AG04449 (cell line): ENCODE results near the gene CNTNAP2.

Experiments
- CTCF ChIA-PET: fragments of 350-600 bp; formaldehyde crosslinking; extraction: SDS; loops from one replicate; lab custom pipeline; 2021; ENCODE audit warnings: antibody characterized with exemption; lab: Yijun Ruan, JAX
- POLR2A ChIA-PET: fragments of 400-600, 350-600 bp; formaldehyde crosslinking; extraction: SDS; loops from one replicate; lab custom pipeline; 2020; ENCODE audit warnings: antibody characterized with exemption, inconsistent platforms; lab: Yijun Ruan, JAX
- DNase-seq: peaks from one replicate; pipeline ENCODE4 v3.0.0-alpha.2; 2010; ENCODE audit warnings: low read depth, low spot score
- H3K4me3 ChIP-seq: 2 replicates; pipeline ENCODE4 v1.5.1; 2011; ENCODE audit warnings: low read depth, mild to moderate bottlenecking, control low read depth, low read length
- TF ChIP-seq, protein P1 (sequence below): IDR thresholded peaks from one replicate; pipeline ENCODE4 v1.5.1; 2011; ENCODE audit warnings: mild to moderate bottlenecking, moderate library complexity, low read length, control low read depth, inconsistent platforms; ENCODE audit not compliant: insufficient read depth; ENCODE audit errors: missing control alignments

The CNTNAP2 gene

DNA sequence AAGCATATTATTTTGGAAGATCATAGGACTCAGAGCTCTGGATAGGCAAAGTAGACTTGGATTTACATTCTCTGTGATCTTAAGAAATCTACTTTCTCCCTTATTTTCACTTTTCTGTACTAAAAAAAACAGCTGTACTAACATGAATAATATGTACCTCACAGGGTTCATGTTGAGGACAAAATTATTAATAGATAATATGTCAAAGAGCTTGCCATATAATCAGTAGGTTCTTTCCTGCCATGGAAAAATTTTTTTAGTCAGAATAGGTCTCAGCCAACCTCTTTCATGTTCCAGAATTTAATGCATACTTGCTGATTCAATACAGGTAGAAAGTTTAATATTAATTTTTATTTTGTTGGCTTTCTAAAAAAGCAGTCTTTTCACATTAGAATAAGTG, 1693.7 kb downstream of the CNTNAP2 start:
- ChIA-PET CTCF (no interaction called here), POLR2A (no interaction called here)
- no peak for DNase-seq
- TF ChIP-seq, protein P1, sequence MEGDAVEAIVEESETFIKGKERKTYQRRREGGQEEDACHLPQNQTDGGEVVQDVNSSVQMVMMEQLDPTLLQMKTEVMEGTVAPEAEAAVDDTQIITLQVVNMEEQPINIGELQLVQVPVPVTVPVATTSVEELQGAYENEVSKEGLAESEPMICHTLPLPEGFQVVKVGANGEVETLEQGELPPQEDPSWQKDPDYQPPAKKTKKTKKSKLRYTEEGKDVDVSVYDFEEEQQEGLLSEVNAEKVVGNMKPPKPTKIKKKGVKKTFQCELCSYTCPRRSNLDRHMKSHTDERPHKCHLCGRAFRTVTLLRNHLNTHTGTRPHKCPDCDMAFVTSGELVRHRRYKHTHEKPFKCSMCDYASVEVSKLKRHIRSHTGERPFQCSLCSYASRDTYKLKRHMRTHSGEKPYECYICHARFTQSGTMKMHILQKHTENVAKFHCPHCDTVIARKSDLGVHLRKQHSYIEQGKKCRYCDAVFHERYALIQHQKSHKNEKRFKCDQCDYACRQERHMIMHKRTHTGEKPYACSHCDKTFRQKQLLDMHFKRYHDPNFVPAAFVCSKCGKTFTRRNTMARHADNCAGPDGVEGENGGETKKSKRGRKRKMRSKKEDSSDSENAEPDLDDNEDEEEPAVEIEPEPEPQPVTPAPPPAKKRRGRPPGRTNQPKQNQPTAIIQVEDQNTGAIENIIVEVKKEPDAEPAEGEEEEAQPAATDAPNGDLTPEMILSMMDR, result no peak
- H3K4me3 ChIP-seq, result no peak overlapping the region

DNA sequence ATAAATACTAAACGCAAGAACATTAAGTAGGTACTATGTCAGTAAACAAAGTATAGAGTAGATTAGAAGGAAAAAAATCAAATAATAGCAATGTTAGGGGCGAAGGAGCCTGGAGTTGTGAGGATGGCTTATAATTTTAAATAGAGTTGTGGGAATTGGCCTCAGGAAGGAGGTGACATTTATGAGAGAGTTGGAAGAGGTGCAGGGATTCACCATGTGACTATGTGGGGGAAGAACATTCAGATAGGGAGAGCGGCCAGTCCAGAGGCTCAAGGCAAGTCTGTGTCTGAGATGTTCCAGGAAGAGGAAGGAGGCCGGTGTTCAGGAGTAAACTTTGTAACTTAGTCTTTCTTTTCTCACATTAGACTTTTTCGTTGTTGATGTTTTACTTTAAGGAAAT, 1695.3 kb downstream of the CNTNAP2 start:
- H3K4me3 ChIP-seq, result no peak overlapping the region
- no peak for DNase-seq
- ChIA-PET CTCF (no interaction called here), POLR2A (no interaction called here)
- TF ChIP-seq, protein P1, result no peak

DNA sequence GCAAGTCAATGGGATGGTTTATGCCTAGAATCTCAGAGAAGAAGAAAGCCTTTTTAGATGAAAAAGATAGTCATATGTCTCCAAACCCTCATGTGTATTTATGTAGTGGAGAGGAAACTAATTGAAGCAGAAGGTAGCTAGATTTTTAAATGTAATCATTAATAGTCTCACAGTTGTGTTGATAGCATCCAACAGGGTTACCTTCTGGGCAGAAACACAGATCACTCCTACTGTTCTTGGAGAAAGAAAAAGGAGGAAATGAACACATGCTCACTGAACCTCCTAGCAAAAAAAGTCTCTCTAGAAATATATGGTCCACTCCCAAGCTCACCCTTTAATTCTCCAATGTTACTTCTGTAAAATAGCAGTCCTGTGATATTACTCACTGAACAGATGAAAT, 1696.7 kb downstream of the CNTNAP2 start:
- CTCF ChIA-PET, result no interaction called here
- DNase-seq, result no peak
- H3K4me3 ChIP-seq, result no peak overlapping the region
- TF ChIP-seq, protein P1, result no peak
- POLR2A ChIA-PET, result no interaction called here

DNA sequence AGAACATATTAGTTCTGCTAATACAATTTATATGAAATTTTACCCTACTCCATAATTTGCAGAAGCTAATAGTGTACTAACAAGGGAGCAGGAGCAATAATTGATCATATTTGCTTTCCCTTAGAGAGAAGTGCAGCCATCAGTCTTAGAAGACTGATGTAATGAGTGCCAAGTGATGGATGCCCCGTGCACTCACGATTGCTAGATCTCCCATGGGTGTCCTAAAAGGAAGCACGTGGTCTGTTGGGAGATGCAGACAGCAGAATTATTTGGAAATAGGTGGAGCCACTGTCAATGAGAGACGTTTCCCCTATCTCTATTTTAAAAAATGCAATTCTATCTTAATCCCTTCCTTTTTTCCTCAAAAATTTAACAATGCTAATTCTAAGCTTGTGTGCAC, 1701.7 kb downstream of the CNTNAP2 start:
- DNase-seq, result no peak
- H3K4me3 ChIP-seq, result no peak overlapping the region
- ChIA-PET POLR2A (no interaction called here), CTCF (no interaction called here)
- TF ChIP-seq, protein P1, result no peak

DNA sequence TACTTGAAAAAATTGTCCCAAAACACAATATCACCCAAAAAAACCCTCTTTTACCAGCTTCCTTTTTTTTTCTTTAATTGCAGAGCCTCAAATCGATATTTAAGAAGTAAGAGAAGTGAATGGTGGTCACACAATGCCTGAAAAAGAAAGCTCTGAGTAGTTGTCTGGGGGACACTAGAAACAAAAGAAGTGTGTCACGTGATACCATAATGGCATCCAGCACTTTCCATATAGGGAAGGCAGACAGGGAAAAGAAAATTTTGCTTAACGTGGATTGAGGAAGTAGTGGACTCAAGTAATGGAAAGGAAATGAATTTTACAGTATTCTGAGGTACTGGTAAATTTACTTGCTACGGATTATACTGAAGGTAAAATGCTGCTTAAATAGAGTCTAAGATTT, 1708.1 kb downstream of the CNTNAP2 start:
- TF ChIP-seq, protein P1, result no peak
- ChIA-PET POLR2A (no interaction called here), CTCF (no interaction called here)
- no peak overlapping the region for H3K4me3 ChIP-seq
- no peak for DNase-seq

DNA sequence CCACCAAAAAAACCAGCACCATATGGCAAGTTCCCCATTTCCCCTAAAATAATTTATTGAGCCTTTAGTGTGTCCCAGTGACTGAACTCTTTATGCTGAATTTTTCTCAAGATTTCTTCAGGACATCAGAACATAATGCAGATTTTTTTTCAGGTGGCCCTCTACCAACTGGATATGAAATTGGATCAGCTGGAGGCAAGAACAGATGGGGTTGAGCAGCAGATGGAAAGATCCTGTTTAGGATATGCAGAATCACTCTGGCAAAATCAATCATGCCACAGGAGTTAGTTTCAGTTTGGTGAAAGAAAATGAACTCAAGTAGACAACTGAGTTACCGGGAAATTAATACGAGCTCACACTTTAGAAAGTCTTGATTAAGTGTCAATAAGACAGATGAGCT, 1712.4 kb downstream of the CNTNAP2 start:
- TF ChIP-seq, protein P1, result no peak
- ChIA-PET POLR2A (no interaction called here), CTCF (no interaction called here)
- DNase-seq, result no peak
- no peak overlapping the region for H3K4me3 ChIP-seq

DNA sequence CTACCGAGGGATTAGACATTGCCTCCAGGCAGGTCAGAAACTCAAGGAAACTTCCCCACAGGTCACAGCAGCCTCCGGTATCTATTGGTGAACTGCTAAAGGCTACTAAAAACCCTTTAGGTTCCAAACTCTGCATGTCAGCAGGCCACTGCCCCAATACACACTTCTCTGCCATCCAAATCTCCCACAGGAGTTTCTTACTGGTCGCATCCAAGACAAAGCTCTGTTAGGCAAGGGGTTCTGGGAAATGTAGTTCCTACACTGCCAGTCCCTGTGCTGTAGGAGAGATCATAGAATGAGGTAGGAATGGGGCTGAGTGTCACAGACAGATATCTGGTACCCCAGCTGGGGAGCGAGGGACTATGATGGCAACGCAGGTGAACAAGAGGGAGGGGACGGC, 1717.0 kb downstream of the CNTNAP2 start:
- TF ChIP-seq, protein P1, result no peak
- no peak overlapping the region for H3K4me3 ChIP-seq
- POLR2A ChIA-PET, result no interaction called here
- no peak for DNase-seq
- CTCF ChIA-PET, result no interaction called here
